GM18505 (cell line): ENCODE measurements around the gene LPA.
"Not testable (repeated sequence)": the region's sequence is repeated elsewhere in the genome, so short reads cannot be mapped to it uniquely, and the experiment has no call there.

ENCODE experiments used
- ATAC-seq: cut with Tn5 transposase; IDR thresholded peaks from one replicate; pipeline ENCODE4 v1.9.1; 2021; ENCODE audit not compliant: unreplicated experiment
- POLR2A ChIP-seq: IDR thresholded peaks from 4 replicates; pipeline ENCODE4 v1.6.1; 2011; ENCODE audit warnings: borderline replicate concordance; ENCODE audit not compliant: insufficient read depth, insufficient read length; ENCODE audit errors: extremely low read depth

LPA gene

GRCh38 chr6:160678744-160679401 is 14.8 kb upstream of the LPA start:
- TF ChIP-seq POLR2A: no peak

GRCh38 chr6:160678230-160678629 is 14.2 kb upstream of the LPA start:
- no peak for TF ChIP-seq POLR2A
- no peak for ATAC-seq

More at GRCh38 chr6:160678744-160679401, 14.8 kb upstream of the LPA start:
- ATAC-seq: no peak

GRCh38 chr6:160676418-160676817 is 12.3 kb upstream of the LPA start:
- ATAC-seq: not testable (repeated sequence)

GRCh38 chr6:160668589-160668988 is 4.5 kb upstream of the LPA start:
- no peak for ATAC-seq
- TF ChIP-seq POLR2A: no peak

- TF ChIP-seq POLR2A: no peak
- peak; percentile 76 for ATAC-seq
Measured at GRCh38 chr6:160667639-160668481, 3.8 kb upstream of the LPA start.

- no peak for TF ChIP-seq POLR2A
- ATAC-seq: no peak
Measured at GRCh38 chr6:160662842-160663241, 1.2 kb downstream of the LPA start.

- TF ChIP-seq POLR2A: no peak
Measured at GRCh38 chr6:160662429-160662828, 1.6 kb downstream of the LPA start.

GRCh38 chr6:160661216-160661615 is 2.9 kb downstream of the LPA start:
- TF ChIP-seq POLR2A: no peak
- no peak for ATAC-seq

More at GRCh38 chr6:160662429-160662828, 1.6 kb downstream of the LPA start:
- ATAC-seq: no peak

- ATAC-seq: no peak
- no peak for TF ChIP-seq POLR2A
Measured at GRCh38 chr6:160659562-160659961, 4.5 kb downstream of the LPA start.

GRCh38 chr6:160634706-160635105 is 29.4 kb downstream of the LPA start:
- no peak for TF ChIP-seq POLR2A
- no peak for ATAC-seq

- TF ChIP-seq POLR2A: no peak
- ATAC-seq: no peak
Measured at GRCh38 chr6:160595838-160596832, 67.9 kb downstream of the LPA start.

- not testable (repeated sequence) for ATAC-seq
Measured at GRCh38 chr6:160595297-160595696, 68.8 kb downstream of the LPA start.

- TF ChIP-seq POLR2A: no peak
- no peak for ATAC-seq
Measured at GRCh38 chr6:160586374-160586773, 77.7 kb downstream of the LPA start.
